ENCODE measurements around the gene MYO18A. TPM values are rescaled to one million over a fixed set of nuclear protein-coding genes. Genes with fewer than 3 reads are reported as not detected.
A peak's percentile ranks its signal among the peaks of the same experiment; 100 is the strongest.

The MYO18A gene
- total RNA-seq, 1 experiment from 2014 or later = 37.2 TPM

DNA sequence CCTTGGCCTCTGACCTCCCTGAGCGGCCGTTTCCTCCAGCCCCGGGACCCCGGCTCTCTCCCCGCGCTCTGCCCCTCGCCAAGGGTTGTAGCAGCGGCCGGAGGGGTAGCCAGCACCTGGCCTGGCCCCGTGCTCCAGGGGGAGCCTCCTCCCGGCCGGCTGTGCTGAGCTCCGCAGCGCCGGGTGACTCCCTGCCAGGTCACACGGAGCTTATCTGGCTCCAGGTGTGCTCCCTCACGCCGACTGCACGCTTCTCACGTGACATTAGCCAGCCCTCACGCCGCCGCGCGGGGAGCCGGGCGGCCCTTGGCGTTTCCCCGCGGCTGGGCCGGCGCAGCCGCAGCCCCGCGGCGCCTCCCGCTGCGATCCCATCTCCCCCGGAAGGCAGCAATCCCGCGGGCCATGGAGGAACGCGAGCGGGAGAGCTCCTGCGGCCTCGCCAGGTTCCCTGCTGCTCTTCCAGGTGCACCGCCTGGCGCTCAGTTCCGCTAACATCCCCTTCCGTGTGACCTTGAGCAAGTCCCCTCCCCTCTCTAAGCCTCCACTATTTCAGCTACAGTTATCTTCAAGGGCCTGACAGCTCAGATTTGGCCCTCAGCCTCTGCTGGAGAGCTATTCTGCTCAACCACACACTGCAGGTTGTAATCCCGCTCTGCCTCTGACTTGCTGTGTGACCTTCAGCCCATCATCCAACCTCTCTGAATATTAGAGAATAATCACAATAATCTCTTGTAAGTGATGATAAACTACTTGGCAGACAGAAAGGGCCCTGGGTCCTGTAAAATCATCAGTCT lies 3.4 kb downstream of the MYO18A start (continued):
- TF ChIP-seq ZFX (IDR thresholded peaks at IDR 0.05) (peak; percentile 67; the same call in 1 of the 2 replicates), POLR2AphosphoS5 (IDR thresholded peaks at IDR 0.05; ENCODE audit: low read depth, low read length) (peak; percentile 82), EZH2phosphoT487 (IDR thresholded peaks at IDR 0.05; ENCODE audit: borderline replicate concordance) (no peak), EGR1 (IDR thresholded peaks at IDR 0.05; ENCODE audit: low read depth) (no peak)
- TF ChIP-seq, protein P1, sequence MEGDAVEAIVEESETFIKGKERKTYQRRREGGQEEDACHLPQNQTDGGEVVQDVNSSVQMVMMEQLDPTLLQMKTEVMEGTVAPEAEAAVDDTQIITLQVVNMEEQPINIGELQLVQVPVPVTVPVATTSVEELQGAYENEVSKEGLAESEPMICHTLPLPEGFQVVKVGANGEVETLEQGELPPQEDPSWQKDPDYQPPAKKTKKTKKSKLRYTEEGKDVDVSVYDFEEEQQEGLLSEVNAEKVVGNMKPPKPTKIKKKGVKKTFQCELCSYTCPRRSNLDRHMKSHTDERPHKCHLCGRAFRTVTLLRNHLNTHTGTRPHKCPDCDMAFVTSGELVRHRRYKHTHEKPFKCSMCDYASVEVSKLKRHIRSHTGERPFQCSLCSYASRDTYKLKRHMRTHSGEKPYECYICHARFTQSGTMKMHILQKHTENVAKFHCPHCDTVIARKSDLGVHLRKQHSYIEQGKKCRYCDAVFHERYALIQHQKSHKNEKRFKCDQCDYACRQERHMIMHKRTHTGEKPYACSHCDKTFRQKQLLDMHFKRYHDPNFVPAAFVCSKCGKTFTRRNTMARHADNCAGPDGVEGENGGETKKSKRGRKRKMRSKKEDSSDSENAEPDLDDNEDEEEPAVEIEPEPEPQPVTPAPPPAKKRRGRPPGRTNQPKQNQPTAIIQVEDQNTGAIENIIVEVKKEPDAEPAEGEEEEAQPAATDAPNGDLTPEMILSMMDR (IDR thresholded peaks at IDR 0.05 in 2 of 3, conservative IDR thresholded peaks at IDR 0.05 in 1 of 3; ENCODE audit: borderline replicate concordance in 1 of 3, insufficient read depth in 1 of 3, low read depth in 2 of 3, low read length in 2 of 3) = no peak
- TF ChIP-seq, protein P2, sequence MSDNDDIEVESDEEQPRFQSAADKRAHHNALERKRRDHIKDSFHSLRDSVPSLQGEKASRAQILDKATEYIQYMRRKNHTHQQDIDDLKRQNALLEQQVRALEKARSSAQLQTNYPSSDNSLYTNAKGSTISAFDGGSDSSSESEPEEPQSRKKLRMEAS (IDR thresholded peaks at IDR 0.05) = peak; percentile 84

DNA sequence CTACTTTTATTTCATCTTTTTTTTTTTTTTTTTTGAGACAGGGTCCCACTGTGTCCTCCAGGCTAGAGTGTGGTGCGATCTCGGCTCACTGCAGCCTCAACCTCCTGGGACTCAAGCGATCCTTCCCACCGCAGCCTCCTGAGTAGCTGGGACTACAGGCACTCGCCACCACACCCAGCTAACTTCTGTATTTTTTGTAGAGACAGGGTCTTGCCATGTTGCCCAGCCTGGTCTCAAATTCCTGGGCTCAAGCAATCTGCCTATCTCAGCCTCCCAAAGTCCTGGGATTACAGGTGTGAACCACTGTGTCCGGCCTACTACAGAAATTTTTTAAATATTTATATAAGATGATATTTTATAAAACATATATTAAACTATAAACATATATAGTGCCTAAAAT lies 4.8 kb downstream of the MYO18A start:
- peaks cover 48% of the 10 kb centered on the region for H3K79me2 ChIP-seq (ENCODE audit: insufficient read depth, low read length)
- H3K4me2 ChIP-seq (ENCODE audit: low read length) = peak overlapping the region; percentile 94; the same call in 1 of the 2 replicates
- ChIA-PET CTCF (interaction anchor here (1.6 kb wide), 1 partner anchor 10 kb away, joined by 3 read pairs; no protein-coding TSS in a partner anchor), POLR2A (interaction anchor here (1.8 kb wide), 1 partner anchor 10 kb away, joined by 4 read pairs; no protein-coding TSS in a partner anchor), RAD21 (ENCODE audit: low non-redundant PET in 1 of 2, low total read pairs in 2 of 2, uncharacterized antibody in 2 of 2, unreplicated experiment in 2 of 2) (no interaction called here)
- no peak overlapping the region for H2AFZ ChIP-seq (ENCODE audit: low read depth, low read length, poor library complexity, severe bottlenecking)
- no TSS peak for BruUV-seq (replicated peaks)
- H3K27me3 ChIP-seq (ENCODE audit: insufficient read depth, low read length) = no peaks in the 10 kb centered on the region
- TF ChIP-seq SP1 (IDR thresholded peaks at IDR 0.05; ENCODE audit: low read depth) (no peak), YY1 (IDR thresholded peaks at IDR 0.05; ENCODE audit: extremely low read depth, insufficient replicate concordance, low read depth, low read length) (no peak), ELF1 (IDR thresholded peaks at IDR 0.05; ENCODE audit: borderline replicate concordance, low read depth) (no peak), JUND (IDR thresholded peaks at IDR 0.05) (no peak), ZFX (IDR thresholded peaks at IDR 0.05) (no peak), SRF (IDR thresholded peaks at IDR 0.05; ENCODE audit: low read depth) (no peak), EZH2phosphoT487 (IDR thresholded peaks at IDR 0.05; ENCODE audit: borderline replicate concordance) (no peak), SIN3A (IDR thresholded peaks at IDR 0.05; ENCODE audit: low read depth) (no peak), EGR1 (IDR thresholded peaks at IDR 0.05; ENCODE audit: low read depth) (no peak), ZNF274 (IDR thresholded peaks at IDR 0.05; ENCODE audit: low read depth, low read length) (no peak), CBX3 (IDR thresholded peaks at IDR 0.05; ENCODE audit: low read depth) (no peak)
- TF ChIP-seq, protein P3, sequence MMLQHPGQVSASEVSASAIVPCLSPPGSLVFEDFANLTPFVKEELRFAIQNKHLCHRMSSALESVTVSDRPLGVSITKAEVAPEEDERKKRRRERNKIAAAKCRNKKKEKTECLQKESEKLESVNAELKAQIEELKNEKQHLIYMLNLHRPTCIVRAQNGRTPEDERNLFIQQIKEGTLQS (IDR thresholded peaks at IDR 0.05) = no peak
- TF ChIP-seq, protein P1 (IDR thresholded peaks at IDR 0.05 in 2 of 3, conservative IDR thresholded peaks at IDR 0.05 in 1 of 3; ENCODE audit: borderline replicate concordance in 1 of 3, insufficient read depth in 1 of 3, low read depth in 2 of 3, low read length in 2 of 3) = no peak
- TF ChIP-seq, protein P2 (IDR thresholded peaks at IDR 0.05) = no peak
- H3K4me1 ChIP-seq (ENCODE audit: control insufficient read depth in 1 of 2, insufficient read depth in 2 of 2, low read length in 2 of 2) = peaks cover 26 to 42% of the 10 kb centered on the region in 2 experiments
- no peaks in the 10 kb centered on the region for H3K36me3 ChIP-seq (ENCODE audit: control insufficient read depth in 1 of 2, insufficient read depth in 2 of 2, low read length in 2 of 2)
- intact Hi-C loops (cut with micrococcal nuclease) = no loop called here
- H3K27ac ChIP-seq (ENCODE audit: low read depth, low read length) = no peak overlapping the region; the same call in 1 of the 2 replicates
- no peak overlapping the region for H3K9ac ChIP-seq (ENCODE audit: low read length)
- no peak for ATAC-seq
- no peaks in the 10 kb centered on the region for H3K9me3 ChIP-seq (ENCODE audit: control insufficient read depth in 1 of 2, insufficient read depth in 1 of 2, low read depth in 1 of 2, low read length in 2 of 2)
- no peaks in the 10 kb centered on the region for H3K9me2 ChIP-seq (ENCODE audit: insufficient read depth)
- no peak for DNase-seq (ENCODE audit: low read depth, low spot score)
- no peaks in the 10 kb centered on the region for H4K20me1 ChIP-seq (ENCODE audit: insufficient read depth)
- H3K4me3 ChIP-seq (replicated peaks in 1 of 2; ENCODE audit: low read depth in 1 of 2, low read length in 2 of 2) = no peak overlapping the region; a peak in 1 of 4 replicates

Data from HCT116 (cell line).